HG03039 (cell line): ENCODE results near the gene HNRNPH2.

Experiments
- ATAC-seq: cut with Tn5 transposase; IDR thresholded peaks from one replicate; pipeline ENCODE4 v1.9.1; 2021; ENCODE audit warnings: mild to moderate bottlenecking, moderate library complexity; ENCODE audit not compliant: unreplicated experiment

Gene HNRNPH2

DNA sequence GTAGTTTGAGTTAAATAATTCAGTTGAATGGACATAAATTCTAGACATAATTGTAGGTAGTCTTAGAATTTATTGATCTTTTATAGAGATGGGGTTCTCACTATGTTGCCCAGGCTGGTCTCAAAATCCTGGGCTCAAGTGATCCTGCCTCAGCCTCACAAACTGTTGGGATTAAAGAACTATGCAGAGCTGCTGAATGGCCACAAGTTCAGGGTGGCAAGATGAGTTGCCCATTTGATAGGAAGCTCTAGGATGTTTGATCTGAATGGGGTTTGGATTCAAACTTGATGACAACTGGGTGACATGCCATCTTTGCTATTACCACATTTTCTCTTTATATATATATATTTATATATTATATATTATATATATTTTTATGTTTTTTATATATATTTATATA is 13.7 kb upstream of the HNRNPH2 start:
- no peak for ATAC-seq

DNA sequence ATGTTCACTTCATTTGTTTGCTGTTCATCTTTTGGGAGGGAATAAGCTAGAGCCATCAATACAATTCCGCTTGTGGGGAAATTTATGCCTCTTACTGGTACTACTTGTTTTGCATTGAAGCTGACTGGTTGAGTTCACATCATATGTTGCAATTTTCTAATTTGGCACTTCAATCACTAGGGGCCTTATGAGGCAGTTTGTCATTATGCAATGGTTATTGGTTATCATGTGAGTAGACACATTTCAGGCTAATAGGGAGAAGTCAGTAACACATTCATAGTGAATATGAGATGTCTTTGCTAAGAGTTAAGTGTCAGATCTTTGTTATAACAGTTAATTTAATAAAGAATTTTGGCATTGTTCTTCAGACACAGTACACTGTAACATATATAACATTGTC is 12.2 kb upstream of the HNRNPH2 start:
- no peak for ATAC-seq

DNA sequence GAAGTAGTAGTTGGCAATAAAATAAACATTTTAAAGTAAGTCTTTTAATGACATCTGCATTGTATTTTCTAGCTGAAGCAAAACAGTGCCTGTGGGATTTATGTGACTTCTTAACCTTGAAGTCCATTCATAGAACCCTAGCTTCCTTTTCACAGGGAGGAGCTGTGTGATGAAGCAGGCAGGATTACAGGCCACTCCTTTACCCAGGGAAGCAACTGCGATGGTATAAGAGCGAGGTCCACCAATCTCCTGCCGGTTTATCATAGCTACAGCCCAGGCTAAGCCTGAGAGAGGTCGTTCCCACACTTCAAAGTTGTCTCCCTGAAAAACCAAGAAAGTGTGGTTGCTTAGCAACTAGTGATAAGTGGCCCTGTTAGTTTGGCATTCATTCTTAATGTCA is 10.2 kb upstream of the HNRNPH2 start:
- ATAC-seq: no peak

DNA sequence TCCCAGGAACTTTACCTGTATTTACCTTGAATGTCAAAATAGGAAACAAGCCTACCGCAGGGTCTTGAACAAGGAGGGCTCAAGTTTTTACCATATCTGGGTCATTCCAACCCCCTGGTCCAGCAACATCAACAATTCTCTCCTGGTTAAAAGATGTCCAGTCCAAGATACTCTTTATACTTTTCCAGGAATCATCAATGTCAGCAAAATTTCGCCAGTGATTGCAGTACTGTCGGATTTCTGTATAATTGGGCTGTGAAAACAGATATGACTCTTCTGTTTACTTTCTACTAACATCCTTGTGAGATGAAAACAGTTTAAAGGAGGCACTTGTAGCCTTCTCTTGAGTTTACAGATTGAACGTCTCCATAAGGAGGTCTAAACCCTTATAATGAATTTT is 9.3 kb upstream of the HNRNPH2 start:
- ATAC-seq: no peak

DNA sequence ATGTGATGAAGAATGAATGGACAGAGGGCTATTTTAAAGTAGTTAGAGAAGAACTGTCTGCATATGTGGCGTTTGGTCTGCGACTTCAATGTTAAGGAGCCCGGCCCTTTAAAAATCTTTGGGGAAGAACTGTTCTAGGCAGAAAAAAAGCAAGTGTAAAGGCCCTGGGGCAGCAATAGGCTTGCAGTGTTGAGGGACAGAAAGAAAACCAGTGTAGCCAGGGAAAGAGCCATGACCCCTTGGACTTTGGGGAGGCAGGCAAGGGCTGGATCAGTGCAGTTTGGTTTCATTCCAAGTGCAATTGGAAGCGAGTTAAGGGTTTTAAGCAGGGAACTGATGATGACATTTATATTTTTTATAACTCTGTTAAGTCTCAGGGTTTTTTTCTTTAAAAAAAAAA is 8.2 kb upstream of the HNRNPH2 start:
- no peak for ATAC-seq

DNA sequence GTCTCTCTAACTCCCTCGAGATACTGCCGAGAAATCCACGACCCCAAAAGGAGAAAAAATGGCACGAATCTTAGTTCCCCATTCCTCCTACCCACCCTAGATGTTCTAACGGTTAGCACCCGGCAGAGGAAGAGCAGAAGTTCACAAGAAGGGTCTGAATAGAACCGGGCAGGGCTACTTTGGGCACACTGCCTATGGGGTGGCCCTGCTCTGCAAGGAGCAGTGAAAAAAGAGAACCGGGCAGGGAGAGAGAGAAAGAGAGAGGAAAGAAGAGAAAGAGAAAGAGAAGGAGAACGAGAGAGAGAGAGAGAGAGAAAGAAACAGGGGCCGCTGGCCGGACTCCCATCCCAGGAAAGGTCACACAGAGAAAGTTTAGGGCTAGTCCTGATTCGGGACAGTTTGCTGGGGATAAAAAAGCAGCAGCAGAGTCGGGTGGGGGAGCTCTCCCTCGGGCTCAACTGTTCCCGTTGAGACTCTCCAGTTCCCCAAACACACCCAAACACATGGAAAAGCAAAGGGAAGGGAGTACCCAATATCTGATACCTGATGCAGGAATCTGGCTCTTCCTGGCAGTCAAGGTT is 765 bp upstream of the HNRNPH2 start:
- no peak for ATAC-seq

DNA sequence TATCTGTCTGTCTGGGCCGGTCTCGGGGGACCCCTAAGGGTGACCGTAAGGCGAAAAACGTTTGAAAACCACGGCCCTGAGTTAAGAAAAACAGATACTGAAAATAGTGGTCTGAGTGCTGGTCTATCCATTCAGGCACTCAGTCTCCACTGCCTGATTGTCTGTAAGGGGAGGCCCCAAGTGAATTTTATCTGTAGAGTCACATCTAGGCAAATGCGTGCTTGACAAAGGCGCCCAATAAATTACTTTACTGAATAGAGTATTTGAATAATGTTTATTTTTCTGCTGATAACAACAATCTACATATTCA is 465 bp downstream of the HNRNPH2 start:
- ATAC-seq: peak; percentile 27

DNA sequence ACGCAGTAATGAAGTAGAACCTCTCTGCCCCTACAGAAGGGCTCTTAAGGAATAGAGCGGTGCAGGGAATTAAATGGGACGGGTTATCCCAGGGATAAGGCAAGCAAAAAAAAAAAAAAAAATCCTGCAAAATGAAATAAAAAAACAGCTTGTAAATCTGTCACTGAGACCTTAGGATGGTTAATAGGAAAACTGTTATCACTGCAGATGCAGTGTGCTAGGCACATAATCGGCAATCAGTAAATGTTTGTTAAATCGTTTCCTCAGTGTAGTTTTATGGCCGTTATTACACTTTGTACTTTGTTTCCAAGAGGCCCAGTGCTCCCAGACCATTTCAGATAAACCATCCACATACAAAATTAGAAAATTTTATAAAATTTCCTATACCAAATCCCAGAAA is 1.0 kb downstream of the HNRNPH2 start:
- no peak for ATAC-seq

DNA sequence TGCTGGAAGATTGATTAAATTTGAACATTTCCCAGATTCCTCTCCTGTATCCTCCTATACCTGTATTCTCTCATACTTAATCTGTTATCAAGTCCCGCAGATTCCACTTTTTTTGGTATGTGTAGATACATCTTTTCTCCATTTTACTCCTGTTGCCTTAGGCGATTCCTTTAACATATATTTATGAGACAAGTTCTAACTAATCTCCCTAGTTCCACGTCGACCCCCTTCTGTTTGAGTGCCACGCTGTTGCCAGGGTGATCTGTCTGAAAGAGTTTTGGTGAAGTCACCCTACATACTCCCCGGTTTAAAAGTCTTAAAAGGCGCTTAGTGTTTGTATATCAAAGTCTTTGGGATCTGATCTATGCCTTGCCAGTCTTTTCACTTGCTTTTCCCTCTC is 2.4 kb downstream of the HNRNPH2 start:
- ATAC-seq: no peak

DNA sequence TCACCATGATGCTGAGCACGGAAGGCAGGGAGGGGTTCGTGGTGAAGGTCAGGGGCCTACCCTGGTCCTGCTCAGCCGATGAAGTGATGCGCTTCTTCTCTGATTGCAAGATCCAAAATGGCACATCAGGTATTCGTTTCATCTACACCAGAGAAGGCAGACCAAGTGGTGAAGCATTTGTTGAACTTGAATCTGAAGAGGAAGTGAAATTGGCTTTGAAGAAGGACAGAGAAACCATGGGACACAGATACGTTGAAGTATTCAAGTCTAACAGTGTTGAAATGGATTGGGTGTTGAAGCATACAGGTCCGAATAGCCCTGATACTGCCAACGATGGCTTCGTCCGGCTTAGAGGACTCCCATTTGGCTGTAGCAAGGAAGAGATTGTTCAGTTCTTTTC is 4.0 kb downstream of the HNRNPH2 start:
- no peak for ATAC-seq

DNA sequence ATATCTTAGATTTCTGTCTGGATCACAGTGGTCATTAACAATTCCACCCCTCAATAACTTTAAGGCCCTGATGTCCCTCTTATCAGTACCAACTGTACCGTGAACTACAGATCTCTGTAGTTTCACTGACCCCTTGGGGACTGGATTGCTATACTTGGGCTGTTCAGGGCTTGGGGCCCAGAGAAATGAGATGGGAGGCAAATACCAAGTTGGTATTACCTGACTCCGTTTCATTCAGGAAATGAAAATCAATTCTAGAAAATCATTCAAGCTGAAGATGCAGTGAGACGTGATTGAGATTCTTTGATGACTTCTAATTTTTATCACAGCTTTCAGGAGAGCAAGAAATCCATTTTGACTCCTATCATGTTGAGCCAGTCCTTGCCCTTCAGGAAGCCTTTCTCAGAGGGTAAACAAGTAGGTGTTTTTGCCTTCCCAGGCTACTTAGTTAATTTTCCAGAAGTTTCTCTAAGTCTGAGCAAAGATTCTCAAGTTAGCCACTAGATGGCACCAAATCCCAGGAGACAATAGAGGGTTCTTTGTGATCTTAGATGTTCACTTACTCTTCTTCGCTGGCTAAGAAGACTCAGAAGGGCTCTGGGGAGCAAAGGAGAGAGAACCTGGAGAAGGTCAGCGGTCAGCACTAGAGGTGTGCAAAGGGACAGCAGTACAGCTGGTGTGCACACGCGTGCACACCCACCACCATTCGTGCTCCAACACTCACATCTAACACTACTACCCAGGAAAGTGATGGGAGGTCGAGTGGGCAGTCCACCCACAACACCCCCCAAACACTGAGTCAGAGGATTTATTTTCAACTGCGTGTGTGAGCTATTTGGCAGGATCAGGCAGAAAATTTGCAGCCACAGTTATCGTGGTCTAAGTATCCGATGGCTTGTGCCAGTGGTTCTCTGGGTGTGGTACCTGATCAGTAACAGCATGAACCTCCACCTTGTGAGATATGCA is 7.4 kb downstream of the HNRNPH2 start:
- no peak for ATAC-seq

DNA sequence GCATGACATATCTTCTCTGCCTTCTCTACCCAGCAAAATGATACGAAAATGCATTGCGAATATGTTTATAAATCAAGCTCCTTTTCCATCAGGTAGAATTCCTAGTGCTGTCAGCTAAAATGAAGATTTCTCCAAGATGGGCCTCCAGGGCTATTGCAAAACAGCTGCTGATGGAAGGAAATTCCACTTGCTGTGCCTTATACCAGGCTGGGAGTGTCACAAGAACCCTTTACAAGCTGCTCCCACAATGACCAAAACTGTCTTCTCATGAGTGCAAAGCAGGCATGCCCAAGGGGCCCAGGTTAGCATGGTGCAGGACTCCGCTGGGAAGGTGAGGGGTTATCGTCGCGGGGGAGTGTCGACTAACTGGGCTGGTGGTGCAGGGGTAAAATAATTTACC is 8.7 kb downstream of the HNRNPH2 start:
- no peak for ATAC-seq

DNA sequence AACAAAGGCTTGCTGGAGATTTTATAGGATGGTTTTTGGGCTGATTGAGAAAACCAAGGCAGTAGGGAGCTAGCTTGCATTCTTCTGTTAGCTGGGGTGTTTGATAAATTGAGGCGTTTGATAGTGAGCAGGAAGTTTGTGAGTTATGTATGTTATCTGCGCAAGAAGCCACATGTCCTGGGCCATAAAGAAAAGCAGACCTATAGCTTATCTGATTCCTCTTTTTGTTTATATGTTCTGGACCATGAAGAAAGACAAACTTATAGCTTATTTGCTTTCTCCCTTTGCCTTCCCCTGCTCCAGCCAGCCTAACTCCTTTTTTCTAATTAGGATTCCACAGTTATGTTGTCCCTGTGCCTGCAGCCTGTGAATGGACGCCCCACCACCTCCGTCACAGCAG is 9.2 kb downstream of the HNRNPH2 start:
- ATAC-seq: no peak

DNA sequence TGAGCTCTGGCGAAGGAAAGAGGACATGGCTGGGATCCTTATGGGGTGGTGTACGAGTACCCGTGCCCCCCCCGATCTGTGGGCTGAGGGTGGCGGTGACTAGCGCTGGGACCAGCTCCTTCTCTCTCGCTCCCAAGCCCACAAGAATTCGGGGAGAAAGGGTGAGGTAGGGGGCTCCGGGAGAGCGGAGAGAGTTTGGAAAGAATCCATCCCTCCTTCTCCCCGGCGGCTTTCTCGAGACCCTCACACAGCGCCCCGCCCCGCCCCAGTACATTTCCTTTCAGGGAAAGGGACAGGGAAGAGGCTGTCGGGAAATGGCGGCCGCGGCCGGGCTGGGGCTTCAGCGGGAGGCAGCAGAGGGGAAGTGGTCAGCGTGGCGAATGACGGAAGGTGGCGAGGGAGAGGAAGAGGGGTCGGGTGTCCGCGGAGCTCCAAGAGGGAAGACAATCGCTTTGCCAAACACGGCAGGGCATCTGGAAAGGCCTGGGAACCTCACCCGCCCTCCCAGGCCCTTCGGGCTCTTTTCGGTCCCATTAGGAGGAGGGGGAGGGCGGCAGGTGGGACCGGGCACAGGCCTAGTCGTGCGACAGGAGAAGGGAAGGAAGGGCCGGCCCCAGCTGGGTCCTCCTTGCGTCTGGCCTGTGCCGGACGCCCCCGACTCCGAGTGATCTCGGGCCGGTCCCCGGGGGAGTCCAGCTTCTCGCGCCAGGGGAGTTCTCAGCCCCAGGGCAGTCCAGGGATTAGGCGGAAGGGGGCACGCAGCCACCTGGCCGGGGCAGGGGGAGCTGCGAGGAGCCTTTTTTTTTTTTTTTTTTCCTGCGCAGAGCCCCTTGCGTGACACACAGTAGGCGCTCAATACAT is 10.2 kb downstream of the HNRNPH2 start:
- ATAC-seq: peak; percentile 44

DNA sequence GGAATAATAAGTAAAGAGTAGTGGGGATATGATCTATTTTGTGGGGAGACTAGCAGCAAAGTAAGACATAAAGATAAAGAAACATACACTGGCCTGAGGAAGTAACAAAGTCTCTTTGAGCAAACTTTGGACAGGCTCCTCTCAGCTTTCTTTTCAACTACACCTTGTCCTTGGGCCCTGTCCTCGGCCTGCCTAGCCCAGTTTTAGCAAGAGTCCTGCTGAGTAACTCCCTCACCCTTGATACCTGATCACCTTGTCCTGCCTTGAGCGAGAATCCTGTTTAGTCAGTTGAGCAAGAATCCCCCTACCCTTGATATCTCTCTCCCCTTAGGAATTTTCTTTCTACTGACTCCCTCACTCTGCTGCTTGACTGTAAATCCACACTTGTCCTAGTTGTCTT is 11.5 kb downstream of the HNRNPH2 start:
- no peak for ATAC-seq

DNA sequence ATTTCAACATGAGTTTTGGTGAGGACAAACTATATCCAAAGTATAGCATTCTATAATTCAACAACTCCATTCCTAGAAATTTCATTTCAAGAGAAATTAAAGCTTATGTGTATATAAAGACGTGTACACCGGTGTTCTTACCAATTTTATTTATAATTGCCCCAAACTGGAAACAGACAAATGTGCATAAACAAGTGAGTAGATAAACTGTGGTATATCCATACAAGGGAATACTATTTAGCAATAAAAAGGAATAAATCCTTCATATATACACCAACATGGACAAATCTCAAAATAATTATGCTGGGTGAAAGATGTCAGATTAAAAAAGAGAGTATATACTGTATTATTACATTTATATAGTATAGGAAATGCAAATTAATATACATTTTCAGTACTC is 19.9 kb downstream of the HNRNPH2 start:
- ATAC-seq: no peak

DNA sequence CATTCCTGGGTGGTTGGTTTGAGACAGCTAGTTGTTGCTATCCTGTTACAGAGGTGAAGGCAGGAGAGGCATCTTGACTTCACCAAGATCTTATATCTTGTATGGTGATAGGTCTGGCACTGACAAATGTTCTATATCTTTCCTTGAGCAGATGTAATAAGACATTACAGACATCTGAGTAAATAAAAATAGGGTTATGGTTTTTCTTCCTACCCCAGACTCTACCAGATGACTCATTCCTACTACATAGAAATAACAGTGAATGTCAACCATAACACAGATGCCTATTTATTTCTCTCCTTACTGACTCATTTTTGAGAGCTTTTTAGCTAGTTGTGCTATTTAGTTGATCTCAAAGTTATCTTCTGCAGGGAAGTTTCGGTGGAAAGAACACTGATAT is 21.9 kb downstream of the HNRNPH2 start:
- peak; percentile 64 for ATAC-seq

DNA sequence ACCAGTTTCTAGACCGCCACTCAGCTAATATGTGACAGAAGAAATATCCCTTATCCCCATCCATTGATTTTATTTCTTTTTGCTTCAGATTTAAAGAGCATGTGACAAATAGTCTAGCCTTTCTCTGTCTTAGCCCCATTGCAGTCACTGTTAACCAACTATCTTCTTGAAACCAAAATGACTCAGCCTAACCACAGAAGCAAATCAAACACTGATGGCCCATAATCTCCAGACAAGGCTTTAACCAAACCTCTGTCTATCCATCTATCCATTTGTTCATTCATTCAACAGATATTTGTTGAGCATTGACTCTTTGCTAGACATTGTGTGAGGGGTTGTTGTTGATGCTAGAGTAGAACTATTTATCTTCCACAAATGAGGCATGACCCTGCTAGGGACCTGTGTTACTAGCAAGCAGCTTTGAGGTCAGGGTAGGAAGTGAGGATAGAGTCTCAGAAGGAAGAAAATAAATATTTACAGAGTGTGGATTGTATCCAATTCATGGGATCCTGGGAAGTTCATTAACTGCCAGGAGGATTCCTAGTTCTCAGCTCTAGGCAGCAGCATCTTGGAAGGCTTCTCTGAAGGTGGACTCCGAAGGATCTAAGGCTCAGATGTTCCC is 22.5 kb downstream of the HNRNPH2 start:
- ATAC-seq: peak; percentile 94

DNA sequence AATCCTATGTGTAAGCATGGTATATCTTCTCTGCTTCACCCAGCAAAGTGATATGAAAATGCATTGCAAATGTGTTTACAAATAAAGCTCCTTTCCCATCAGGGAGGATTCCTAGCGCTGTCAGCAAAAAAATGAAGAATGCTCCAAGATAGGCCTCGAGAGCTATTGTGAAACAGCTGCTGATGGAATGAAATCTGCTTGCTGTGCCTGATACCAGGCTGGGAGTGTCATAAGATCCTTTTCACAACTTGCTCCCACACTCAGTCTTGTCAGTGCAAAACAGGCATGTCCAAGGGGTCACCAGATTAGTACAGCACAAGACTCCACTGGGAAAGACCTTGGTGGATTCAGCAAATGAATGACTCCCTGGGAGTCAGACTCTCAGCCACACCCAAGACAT is 34.1 kb downstream of the HNRNPH2 start:
- ATAC-seq: no peak

DNA sequence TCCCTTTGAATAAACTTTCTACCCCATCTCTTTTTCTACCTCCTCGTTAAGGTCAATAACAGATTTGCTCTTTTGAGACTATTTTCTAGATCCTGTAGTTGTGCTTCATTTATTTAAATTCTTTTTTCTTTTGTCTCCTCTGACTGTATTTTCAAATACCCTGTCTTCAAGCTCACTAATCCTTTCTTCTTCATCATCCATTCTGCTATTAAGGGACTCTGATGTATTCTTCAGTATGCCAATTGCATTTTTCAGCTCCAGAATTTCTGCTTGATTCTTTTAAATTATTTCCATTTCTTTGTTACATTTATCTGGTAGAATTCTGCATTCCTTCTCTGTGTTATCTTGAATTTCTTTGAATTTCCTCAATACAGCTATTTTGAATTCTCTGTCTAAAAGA is 41.3 kb downstream of the HNRNPH2 start:
- no peak for ATAC-seq

DNA sequence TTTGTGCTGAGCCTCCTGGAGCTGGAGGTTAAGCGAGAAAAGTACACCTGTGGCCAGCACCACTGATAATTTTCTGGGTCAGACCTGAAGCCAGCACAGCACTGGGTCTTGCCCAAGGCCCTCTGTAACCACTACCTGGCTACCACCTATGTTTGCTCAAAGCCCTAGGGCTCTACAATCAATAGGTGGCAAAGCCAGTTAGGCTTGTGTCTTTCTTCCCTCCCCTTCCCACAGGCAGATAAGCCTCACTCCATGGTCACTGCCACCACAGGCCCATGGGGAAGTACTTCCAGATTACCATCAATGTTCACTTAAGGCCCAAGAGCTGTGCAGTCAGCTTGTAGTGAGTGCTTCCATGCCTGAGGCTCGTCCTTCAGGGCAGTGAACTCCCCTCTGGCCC is 42.1 kb downstream of the HNRNPH2 start:
- no peak for ATAC-seq
